ENCODE data around the gene MAGEF1.

The MAGEF1 gene

DNA sequence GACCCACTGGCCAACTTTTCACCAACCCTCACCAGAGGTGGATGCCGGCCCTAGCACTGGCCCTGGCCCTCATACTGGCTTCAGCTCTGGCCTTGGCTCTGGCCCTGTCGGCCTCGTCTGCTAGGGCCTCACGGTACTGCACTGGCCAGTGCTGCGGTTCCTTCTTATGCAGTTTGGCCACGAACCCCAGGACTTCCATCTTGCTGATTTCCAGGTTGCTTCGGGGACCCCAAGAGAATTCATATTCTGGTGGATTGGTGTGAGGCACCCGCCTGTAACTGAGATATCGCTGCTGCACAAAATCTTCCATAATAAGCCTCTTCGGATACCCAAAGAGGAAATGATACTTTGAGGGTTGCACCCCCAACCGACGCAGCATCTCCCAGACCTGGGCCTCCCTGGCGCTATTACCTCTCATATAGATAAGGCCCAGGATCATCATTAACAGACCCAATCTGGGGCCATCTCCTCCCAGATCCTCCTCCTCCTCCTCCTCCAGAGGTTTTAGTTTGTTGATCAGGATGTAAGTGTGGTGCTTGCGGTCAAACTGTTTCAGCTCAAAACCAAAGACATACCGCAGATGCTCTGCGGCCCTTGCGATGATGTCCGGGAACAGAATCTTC, 883 bp downstream of the MAGEF1 start:
- DNase-seq (ENCODE audit: low read depth, low spot score) = no peak
- Histone ChIP-seq H3K27me3 (ENCODE audit: insufficient read depth, insufficient read length) (no peaks in the 10 kb centered on the region), H3K36me3 (ENCODE audit: insufficient read depth, insufficient read length, low read length) (peaks cover 31% of the 10 kb centered on the region), H3K4me1 (ENCODE audit: insufficient read depth, insufficient read length) (peaks cover 2% of the 10 kb centered on the region), H3K9ac (ENCODE audit: insufficient read length, low read depth) (peak overlapping the region; percentile 91), H3K4me3 (ENCODE audit: insufficient read length, low read depth) (peak overlapping the region; percentile 75), H3K9me3 (ENCODE audit: insufficient read depth, low read length) (peaks cover 16% of the 10 kb centered on the region; the same call in 1 of the 2 replicates)
- TF ChIP-seq ZNF274 (IDR thresholded peaks at IDR 0.05; ENCODE audit: low read depth, low read length) (no peak), SUZ12 (IDR thresholded peaks at IDR 0.05; ENCODE audit: extremely low read depth, insufficient read depth, insufficient read length) (no peak), YY1 (IDR thresholded peaks at IDR 0.05; ENCODE audit: insufficient read depth, insufficient read length) (no peak)

DNA sequence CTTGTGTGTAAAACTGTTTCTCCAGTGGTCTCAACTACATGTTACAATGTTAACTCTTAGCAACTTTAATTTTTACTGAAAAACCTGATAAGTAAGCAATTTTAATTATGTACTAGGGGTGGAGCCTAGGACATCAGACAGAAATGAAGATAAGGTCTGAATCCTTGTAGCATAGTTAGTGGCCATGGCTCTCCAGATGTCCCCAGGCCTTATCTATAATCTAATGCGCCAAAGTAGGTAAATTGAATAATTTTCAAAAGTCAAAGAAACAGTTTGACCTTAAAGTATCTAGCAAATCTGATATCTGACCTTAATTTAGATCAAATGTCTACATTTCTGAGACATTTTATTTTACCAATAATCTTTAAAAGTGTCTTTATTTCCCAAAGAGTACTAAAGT, 8.2 kb downstream of the MAGEF1 start:
- Histone ChIP-seq H3K4me1 (ENCODE audit: insufficient read depth, insufficient read length) (no peaks in the 10 kb centered on the region), H3K9me3 (ENCODE audit: insufficient read depth, low read length) (peaks cover 27% of the 10 kb centered on the region; the same call in 1 of the 2 replicates), H3K36me3 (ENCODE audit: insufficient read depth, insufficient read length, low read length) (peaks cover 14% of the 10 kb centered on the region), H3K4me3 (ENCODE audit: insufficient read length, low read depth) (no peak overlapping the region), H3K9ac (ENCODE audit: insufficient read length, low read depth) (no peak overlapping the region), H3K27me3 (ENCODE audit: insufficient read depth, insufficient read length) (no peaks in the 10 kb centered on the region)
- TF ChIP-seq ZNF274 (IDR thresholded peaks at IDR 0.05; ENCODE audit: low read depth, low read length) = no peak
- no peak for TF ChIP-seq SUZ12 (IDR thresholded peaks at IDR 0.05; ENCODE audit: extremely low read depth, insufficient read depth, insufficient read length)
- TF ChIP-seq YY1 (IDR thresholded peaks at IDR 0.05; ENCODE audit: insufficient read depth, insufficient read length) = no peak
- no peak for DNase-seq (ENCODE audit: low read depth, low spot score)

DNA sequence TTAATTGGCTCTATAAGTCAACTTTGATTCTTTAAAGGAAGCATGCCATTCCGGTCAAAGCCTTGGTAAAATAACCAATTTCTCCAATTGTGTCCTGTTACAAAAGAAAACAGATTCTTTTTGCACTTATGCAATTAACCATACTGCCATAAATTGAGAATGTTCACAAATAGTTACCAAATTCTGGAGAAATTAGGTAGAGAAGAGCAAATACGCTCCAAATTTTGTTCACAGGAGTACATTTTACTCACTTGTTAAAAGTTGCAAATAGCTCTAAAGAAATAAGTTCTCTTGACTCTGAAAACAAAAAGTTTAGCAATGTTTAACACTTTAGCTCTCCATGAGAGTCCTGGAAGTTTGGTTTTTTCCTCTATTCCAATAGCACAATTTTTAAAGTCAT, 11.1 kb downstream of the MAGEF1 start:
- peaks cover 2% of the 10 kb centered on the region for H3K4me1 ChIP-seq (ENCODE audit: insufficient read depth, insufficient read length)
- no peak for DNase-seq (ENCODE audit: low read depth, low spot score)
- TF ChIP-seq ZNF274 (IDR thresholded peaks at IDR 0.05; ENCODE audit: low read depth, low read length) (no peak), YY1 (IDR thresholded peaks at IDR 0.05; ENCODE audit: insufficient read depth, insufficient read length) (no peak), SUZ12 (IDR thresholded peaks at IDR 0.05; ENCODE audit: extremely low read depth, insufficient read depth, insufficient read length) (no peak)
- H3K4me3 ChIP-seq (ENCODE audit: insufficient read length, low read depth) = no peak overlapping the region
- peaks cover 11% of the 10 kb centered on the region; the same call in 1 of the 2 replicates for H3K9me3 ChIP-seq (ENCODE audit: insufficient read depth, low read length)
- no peaks in the 10 kb centered on the region for H3K27me3 ChIP-seq (ENCODE audit: insufficient read depth, insufficient read length)
- no peaks in the 10 kb centered on the region for H3K36me3 ChIP-seq (ENCODE audit: insufficient read depth, insufficient read length, low read length)
- H3K9ac ChIP-seq (ENCODE audit: insufficient read length, low read depth) = no peak overlapping the region

DNA sequence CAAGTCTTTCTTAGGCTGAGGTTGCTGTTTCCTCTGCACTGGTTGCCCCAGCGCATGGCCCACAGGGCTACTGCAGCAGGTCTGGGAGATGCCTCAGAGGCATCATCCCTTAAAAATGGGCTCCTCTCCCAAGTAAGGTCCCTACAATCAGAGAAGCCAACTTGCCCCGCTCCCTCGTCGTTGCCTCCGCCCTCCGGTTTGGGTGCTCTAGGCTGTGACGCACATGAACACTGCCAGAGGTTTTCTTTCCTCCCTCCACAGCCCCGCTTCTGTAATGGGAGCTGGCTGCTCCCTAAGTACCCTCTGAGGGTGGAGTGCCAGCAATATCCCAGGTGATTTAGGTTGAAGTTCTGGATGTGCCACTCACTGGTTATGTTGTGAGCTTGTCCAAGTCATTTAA, 14.0 kb downstream of the MAGEF1 start:
- no peaks in the 10 kb centered on the region for H3K36me3 ChIP-seq (ENCODE audit: insufficient read depth, insufficient read length, low read length)
- TF ChIP-seq SUZ12 (IDR thresholded peaks at IDR 0.05; ENCODE audit: extremely low read depth, insufficient read depth, insufficient read length) (no peak), YY1 (IDR thresholded peaks at IDR 0.05; ENCODE audit: insufficient read depth, insufficient read length) (no peak)
- no peak overlapping the region for H3K9ac ChIP-seq (ENCODE audit: insufficient read length, low read depth)
- H3K4me1 ChIP-seq (ENCODE audit: insufficient read depth, insufficient read length) = peaks cover 10% of the 10 kb centered on the region
- no peak for DNase-seq (ENCODE audit: low read depth, low spot score)
- H3K27me3 ChIP-seq (ENCODE audit: insufficient read depth, insufficient read length) = no peaks in the 10 kb centered on the region
- peaks cover 11% of the 10 kb centered on the region; the same call in 1 of the 2 replicates for H3K9me3 ChIP-seq (ENCODE audit: insufficient read depth, low read length)
- H3K4me3 ChIP-seq (ENCODE audit: insufficient read length, low read depth) = no peak overlapping the region

DNA sequence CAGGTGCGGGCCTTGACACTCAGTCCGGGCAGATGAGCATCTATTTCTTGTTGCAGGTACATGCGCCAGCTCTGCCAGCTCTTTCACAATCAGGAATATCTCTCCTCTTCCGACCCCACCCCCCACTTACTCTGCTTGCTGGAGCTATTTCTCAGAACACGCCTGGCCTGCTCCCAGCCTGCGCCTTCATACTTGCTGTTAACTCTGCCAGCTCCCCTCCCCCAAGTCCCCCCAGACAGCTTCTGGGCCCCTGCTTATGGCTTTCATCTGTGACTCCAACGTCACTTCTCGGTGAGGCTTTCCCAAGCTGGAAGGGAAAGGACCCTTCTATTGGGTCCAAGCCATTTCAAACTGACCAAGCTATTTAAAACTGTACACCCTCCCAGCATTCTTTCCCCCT, 15.2 kb downstream of the MAGEF1 start:
- no peak for TF ChIP-seq SUZ12 (IDR thresholded peaks at IDR 0.05; ENCODE audit: extremely low read depth, insufficient read depth, insufficient read length)
- no peak for TF ChIP-seq YY1 (IDR thresholded peaks at IDR 0.05; ENCODE audit: insufficient read depth, insufficient read length)
- TF ChIP-seq ZNF274 (IDR thresholded peaks at IDR 0.05; ENCODE audit: low read depth, low read length) = no peak
- H3K4me3 ChIP-seq (ENCODE audit: insufficient read length, low read depth) = no peak overlapping the region
- H3K4me1 ChIP-seq (ENCODE audit: insufficient read depth, insufficient read length) = peaks cover 20% of the 10 kb centered on the region

DNA sequence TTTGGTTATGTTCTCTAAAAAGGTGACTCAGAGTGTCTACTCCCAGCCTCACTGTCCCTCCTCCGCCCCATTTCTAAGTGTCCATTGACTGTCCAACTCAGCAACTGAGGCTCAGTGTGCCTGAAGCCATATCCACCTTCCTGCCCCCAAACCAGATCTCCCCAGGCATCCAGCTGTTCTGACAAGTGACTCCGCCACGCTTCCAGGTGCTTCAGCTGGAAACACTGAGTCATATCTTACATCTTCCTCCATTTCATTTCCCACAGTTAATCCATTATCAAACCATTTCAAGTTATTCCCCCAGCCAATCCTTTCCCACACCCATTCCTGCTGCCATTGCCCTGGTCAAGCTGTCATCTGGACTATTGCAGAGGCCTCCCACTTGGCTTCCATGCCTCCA, 17.1 kb downstream of the MAGEF1 start:
- DNase-seq (ENCODE audit: low read depth, low spot score) = no peak
- no peak for TF ChIP-seq YY1 (IDR thresholded peaks at IDR 0.05; ENCODE audit: insufficient read depth, insufficient read length)

More for the DNA sequence above, 15.2 kb downstream of the MAGEF1 start:
- Histone ChIP-seq H3K9me3 (ENCODE audit: insufficient read depth, low read length) (peaks cover 11% of the 10 kb centered on the region; the same call in 1 of the 2 replicates), H3K27me3 (ENCODE audit: insufficient read depth, insufficient read length) (no peaks in the 10 kb centered on the region), H3K36me3 (ENCODE audit: insufficient read depth, insufficient read length, low read length) (no peaks in the 10 kb centered on the region), H3K9ac (ENCODE audit: insufficient read length, low read depth) (no peak overlapping the region)
- no peak for DNase-seq (ENCODE audit: low read depth, low spot score)

DNA sequence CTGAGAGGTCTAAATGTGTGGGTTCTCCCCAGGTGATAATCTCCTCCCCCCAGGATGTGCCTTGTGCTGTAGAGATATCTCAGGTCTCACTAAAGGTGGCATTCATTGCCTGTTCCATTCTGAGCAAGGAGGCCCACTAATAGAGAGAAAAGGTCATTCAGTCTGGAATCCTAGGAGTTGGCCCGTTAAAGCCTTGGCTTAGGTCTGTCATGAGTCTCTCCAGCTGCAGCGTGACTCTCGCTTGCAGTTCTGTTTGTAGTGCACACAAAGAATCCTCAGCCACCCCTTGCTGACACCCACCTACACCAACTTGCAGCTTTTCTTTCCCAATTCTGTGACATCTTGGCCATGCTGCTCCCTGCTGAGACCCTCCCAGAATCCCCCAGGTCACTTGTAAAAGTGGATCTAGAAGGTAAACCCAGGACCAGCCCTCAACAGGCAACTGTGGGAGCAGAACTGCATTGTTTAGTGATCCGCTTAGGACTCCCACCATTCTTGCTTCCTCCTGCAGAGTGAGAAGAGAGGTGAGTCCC, 17.7 kb downstream of the MAGEF1 start:
- no peaks in the 10 kb centered on the region for H3K27me3 ChIP-seq (ENCODE audit: insufficient read depth, insufficient read length)
- TF ChIP-seq YY1 (IDR thresholded peaks at IDR 0.05; ENCODE audit: insufficient read depth, insufficient read length) (no peak), ZNF274 (IDR thresholded peaks at IDR 0.05; ENCODE audit: low read depth, low read length) (no peak), SUZ12 (IDR thresholded peaks at IDR 0.05; ENCODE audit: extremely low read depth, insufficient read depth, insufficient read length) (no peak)
- no peaks in the 10 kb centered on the region for H3K36me3 ChIP-seq (ENCODE audit: insufficient read depth, insufficient read length, low read length)
- H3K4me3 ChIP-seq (ENCODE audit: insufficient read length, low read depth) = no peak overlapping the region
- peaks cover 33% of the 10 kb centered on the region for H3K4me1 ChIP-seq (ENCODE audit: insufficient read depth, insufficient read length)
- H3K9me3 ChIP-seq (ENCODE audit: insufficient read depth, low read length) = no peaks in the 10 kb centered on the region
- DNase-seq (ENCODE audit: low read depth, low spot score) = no peak
- no peak overlapping the region for H3K9ac ChIP-seq (ENCODE audit: insufficient read length, low read depth)

More for the DNA sequence above, 17.1 kb downstream of the MAGEF1 start:
- H3K4me1 ChIP-seq (ENCODE audit: insufficient read depth, insufficient read length) = peaks cover 30% of the 10 kb centered on the region
- no peak overlapping the region for H3K9ac ChIP-seq (ENCODE audit: insufficient read length, low read depth)
- no peaks in the 10 kb centered on the region for H3K9me3 ChIP-seq (ENCODE audit: insufficient read depth, low read length)
- no peaks in the 10 kb centered on the region for H3K27me3 ChIP-seq (ENCODE audit: insufficient read depth, insufficient read length)
- no peaks in the 10 kb centered on the region for H3K36me3 ChIP-seq (ENCODE audit: insufficient read depth, insufficient read length, low read length)
- no peak overlapping the region for H3K4me3 ChIP-seq (ENCODE audit: insufficient read length, low read depth)
